Measurements from ENCODE around the gene ABHD18.

Gene ABHD18

DNA sequence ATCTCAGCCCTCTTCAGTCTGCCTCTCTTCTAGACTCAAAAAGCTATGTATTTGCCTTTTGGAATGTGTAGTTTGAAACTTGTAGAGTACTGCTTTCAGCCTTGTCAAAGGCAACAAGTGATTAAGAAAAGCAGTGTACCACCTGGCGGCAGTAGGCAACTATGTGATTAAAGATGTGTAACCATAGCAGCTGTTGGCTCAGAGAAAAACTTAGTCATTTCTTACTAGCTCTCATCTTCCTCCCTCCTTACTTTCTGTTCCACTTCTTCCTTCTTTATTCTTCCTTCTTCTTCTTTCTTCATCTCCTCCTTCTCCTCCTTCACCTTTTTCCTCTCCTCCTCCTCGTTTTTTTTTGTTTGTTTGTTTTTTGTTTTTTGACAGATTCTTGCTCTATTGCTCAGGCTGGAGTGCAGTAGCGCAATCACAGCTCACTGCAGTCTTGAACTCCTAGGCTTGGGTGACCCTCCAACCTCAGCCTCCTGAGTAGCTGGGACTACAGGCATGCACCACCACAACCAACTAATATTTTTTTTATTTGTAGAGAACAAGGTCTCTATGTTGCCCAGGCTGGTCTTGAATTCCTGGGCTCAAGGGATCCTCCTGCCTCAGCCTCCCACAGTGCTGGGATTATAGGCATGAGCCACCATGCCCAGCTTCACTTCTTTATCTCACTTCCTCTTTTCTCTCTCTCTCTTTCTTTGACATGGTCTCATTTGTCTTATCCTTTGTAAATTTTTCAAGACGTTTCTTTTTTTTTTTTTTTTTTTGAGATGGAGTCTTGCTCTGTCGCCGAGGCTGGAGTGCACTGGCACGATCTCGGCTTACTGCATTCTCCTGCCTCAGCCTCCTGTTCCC lies 32.6 kb downstream of the ABHD18 start:
- Histone ChIP-seq H3K36me3 (replicated peaks) (no peaks in the 10 kb centered on the region), H3K27me3 (replicated peaks) (no peaks in the 10 kb centered on the region), H3K27ac (no peak overlapping the region), H3K4me3 (ENCODE audit: low read depth, low read length) (no peak overlapping the region)
- TF ChIP-seq, protein P1, sequence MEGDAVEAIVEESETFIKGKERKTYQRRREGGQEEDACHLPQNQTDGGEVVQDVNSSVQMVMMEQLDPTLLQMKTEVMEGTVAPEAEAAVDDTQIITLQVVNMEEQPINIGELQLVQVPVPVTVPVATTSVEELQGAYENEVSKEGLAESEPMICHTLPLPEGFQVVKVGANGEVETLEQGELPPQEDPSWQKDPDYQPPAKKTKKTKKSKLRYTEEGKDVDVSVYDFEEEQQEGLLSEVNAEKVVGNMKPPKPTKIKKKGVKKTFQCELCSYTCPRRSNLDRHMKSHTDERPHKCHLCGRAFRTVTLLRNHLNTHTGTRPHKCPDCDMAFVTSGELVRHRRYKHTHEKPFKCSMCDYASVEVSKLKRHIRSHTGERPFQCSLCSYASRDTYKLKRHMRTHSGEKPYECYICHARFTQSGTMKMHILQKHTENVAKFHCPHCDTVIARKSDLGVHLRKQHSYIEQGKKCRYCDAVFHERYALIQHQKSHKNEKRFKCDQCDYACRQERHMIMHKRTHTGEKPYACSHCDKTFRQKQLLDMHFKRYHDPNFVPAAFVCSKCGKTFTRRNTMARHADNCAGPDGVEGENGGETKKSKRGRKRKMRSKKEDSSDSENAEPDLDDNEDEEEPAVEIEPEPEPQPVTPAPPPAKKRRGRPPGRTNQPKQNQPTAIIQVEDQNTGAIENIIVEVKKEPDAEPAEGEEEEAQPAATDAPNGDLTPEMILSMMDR (IDR thresholded peaks at IDR 0.05; ENCODE audit: low read depth, low read length, missing control alignments), result no peak
- DNase-seq, result no peak
- in situ Hi-C loops (cut with HindIII; ENCODE audit: low pct_ligation_motif_present, low sequenced_read_pairs), result no loop called here

DNA sequence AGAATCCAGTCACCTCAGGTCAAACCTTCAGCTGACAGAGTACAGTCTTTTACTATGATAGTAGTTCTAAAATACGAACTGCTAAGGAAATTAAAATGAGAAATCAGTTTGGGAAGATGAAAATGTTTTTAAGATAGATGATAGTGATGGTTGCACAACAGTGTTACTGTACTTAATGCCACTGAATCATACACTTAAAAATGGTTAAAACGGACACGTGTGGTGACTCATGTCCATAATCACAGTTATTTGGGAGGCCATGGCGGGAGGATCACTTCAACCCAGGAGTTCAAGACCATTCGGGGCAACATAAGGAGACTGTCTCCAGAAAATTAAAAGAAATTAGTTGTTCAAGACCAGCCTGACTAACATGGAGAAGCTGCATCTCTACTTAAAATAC lies 41.4 kb downstream of the ABHD18 start:
- Histone ChIP-seq H3K36me3 (replicated peaks) (no peaks in the 10 kb centered on the region), H3K27ac (no peak overlapping the region), H3K27me3 (replicated peaks) (no peaks in the 10 kb centered on the region), H3K4me3 (ENCODE audit: low read depth, low read length) (no peak overlapping the region)
- in situ Hi-C loops (cut with HindIII; ENCODE audit: low pct_ligation_motif_present, low sequenced_read_pairs), result no loop called here
- TF ChIP-seq, protein P1 (IDR thresholded peaks at IDR 0.05; ENCODE audit: low read depth, low read length, missing control alignments), result no peak
- peak; percentile 31 for DNase-seq

DNA sequence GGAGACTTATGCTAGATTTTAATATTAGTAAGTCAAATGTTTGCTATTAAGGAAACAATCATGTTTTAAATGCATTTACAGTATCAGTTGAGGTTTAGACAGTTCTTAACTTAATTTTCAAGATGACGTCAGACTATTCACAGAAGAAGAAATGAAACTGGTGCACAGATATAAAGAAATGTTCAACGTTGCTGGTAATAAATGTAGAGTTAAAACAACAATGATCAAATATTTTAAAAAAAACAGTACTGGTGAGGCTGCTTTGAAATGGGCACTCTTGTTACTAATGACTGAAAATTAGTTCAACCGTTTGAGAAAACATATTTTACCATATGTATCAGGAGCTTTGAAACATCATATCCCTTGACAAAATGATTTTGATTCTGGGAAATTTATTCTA lies 44.2 kb downstream of the ABHD18 start:
- in situ Hi-C loops (cut with HindIII; ENCODE audit: low pct_ligation_motif_present, low sequenced_read_pairs), result no loop called here

DNA sequence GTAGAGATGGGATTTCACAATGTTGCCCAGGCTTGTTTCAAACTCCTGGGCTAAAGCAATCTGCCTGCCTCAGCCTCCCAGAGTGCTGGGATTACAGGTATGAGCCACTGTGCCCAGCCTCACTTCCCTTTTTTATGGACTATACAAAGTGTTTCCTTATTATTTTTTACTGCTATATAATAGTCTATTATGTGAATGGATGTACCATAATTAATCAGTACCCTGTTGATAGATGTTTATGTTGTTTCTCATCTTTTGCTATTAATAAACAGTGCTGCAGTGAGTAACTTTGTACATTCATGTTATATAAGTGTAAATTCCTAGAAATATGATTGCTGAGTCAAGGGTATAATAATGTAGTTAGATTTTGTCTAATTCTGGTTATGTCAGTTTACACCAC lies 60.1 kb downstream of the ABHD18 start:
- TF ChIP-seq, protein P1 (IDR thresholded peaks at IDR 0.05; ENCODE audit: low read depth, low read length, missing control alignments), result no peak
- Histone ChIP-seq H3K36me3 (replicated peaks) (peaks cover 3% of the 10 kb centered on the region), H3K27ac (no peak overlapping the region), H3K27me3 (replicated peaks) (no peaks in the 10 kb centered on the region), H3K4me3 (ENCODE audit: low read depth, low read length) (no peak overlapping the region)
- DNase-seq, result no peak
- in situ Hi-C loops (cut with HindIII; ENCODE audit: low pct_ligation_motif_present, low sequenced_read_pairs), result no loop called here

More for the DNA sequence above, 44.2 kb downstream of the ABHD18 start:
- TF ChIP-seq, protein P1 (IDR thresholded peaks at IDR 0.05; ENCODE audit: low read depth, low read length, missing control alignments), result no peak
- H3K27ac ChIP-seq, result no peak overlapping the region
- H3K36me3 ChIP-seq (replicated peaks), result no peaks in the 10 kb centered on the region
- no peaks in the 10 kb centered on the region for H3K27me3 ChIP-seq (replicated peaks)
- DNase-seq, result no peak
- no peak overlapping the region for H3K4me3 ChIP-seq (ENCODE audit: low read depth, low read length)

DNA sequence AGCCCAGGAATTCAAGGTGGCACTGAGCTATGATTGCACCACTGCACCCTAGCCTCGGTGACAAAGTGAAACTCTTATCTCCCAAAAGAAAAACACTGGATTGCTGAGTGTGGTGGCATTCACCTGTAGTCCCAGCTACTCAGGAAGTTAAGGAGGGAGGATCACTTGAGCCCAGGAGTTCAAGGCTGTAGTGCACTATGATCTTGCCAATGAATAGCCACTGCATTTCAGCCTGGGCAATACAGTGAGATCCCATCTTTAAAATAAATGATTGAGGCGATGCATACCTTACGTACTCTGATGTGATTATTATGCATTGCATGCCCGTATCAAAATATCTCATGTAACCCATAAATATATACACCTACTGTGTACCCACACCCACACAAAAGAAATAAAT lies 64.7 kb downstream of the ABHD18 start:
- H3K27me3 ChIP-seq (replicated peaks), result no peaks in the 10 kb centered on the region
- no peak overlapping the region for H3K27ac ChIP-seq
- TF ChIP-seq, protein P1 (IDR thresholded peaks at IDR 0.05; ENCODE audit: low read depth, low read length, missing control alignments), result no peak
- H3K4me3 ChIP-seq (ENCODE audit: low read depth, low read length), result no peak overlapping the region
- in situ Hi-C loops (cut with HindIII; ENCODE audit: low pct_ligation_motif_present, low sequenced_read_pairs), result no loop called here
- peaks cover 3% of the 10 kb centered on the region for H3K36me3 ChIP-seq (replicated peaks)
- DNase-seq, result no peak
